ENCODE data around the gene SEPTIN11. TPM values are rescaled to one million over a fixed set of nuclear protein-coding genes. Genes with fewer than 3 reads are reported as not detected.

Gene SEPTIN11
- total RNA-seq, 1 experiment from 2014 or later = 77.3 TPM

GRCh38 chr4:76939184-76939583 lies 10.4 kb upstream of the SEPTIN11 start:
- H4K91ac ChIP-seq (ENCODE audit: insufficient read length, low read depth, low read length) = no peak overlapping the region

More at GRCh38 chr4:76939184-76939583, 10.4 kb upstream of the SEPTIN11 start:
- Histone ChIP-seq H2AK5ac (ENCODE audit: insufficient read length, low read length) (no peak overlapping the region), H2BK15ac (ENCODE audit: low read depth, low read length) (no peak overlapping the region), H2BK20ac (ENCODE audit: low read depth, low read length, poor library complexity, severe bottlenecking) (no peak overlapping the region), H3K79me1 (ENCODE audit: insufficient read depth, low read depth, low read length, poor library complexity, severe bottlenecking) (no peaks in the 10 kb centered on the region), H3K14ac (ENCODE audit: insufficient read depth, low read length) (no peak overlapping the region), H3T11ph (ENCODE audit: low read length) (no peak overlapping the region), H3K18ac (ENCODE audit: insufficient read length, low read depth, low read length) (no peak overlapping the region), H3K23ac (ENCODE audit: insufficient read length, low read depth, low read length) (no peak overlapping the region), H4K20me1 (ENCODE audit: control insufficient read depth, insufficient read depth, insufficient read length) (no peaks in the 10 kb centered on the region), H2BK12ac (ENCODE audit: insufficient read length, low read depth, low read length) (no peak overlapping the region), H3K56ac (ENCODE audit: insufficient read length, low read depth, low read length) (no peak overlapping the region), H3K79me2 (ENCODE audit: insufficient read depth, low read length) (no peaks in the 10 kb centered on the region), H4K5ac (ENCODE audit: insufficient read length, low read depth, low read length) (no peak overlapping the region), H3K27me3 (ENCODE audit: insufficient read depth, low read length) (no peaks in the 10 kb centered on the region; the same call in 1 of the 2 replicates), H3K4me1 (ENCODE audit: insufficient read depth, low read length) (no peaks in the 10 kb centered on the region), H2BK5ac (ENCODE audit: insufficient read length, low read length) (no peak overlapping the region), H3K4ac (ENCODE audit: low read depth, low read length) (no peak overlapping the region), H2BK120ac (ENCODE audit: low read depth, low read length, poor library complexity, severe bottlenecking) (no peak overlapping the region), H3K4me2 (ENCODE audit: insufficient read depth, insufficient read length, low read length) (no peak overlapping the region), H3K9ac (ENCODE audit: extremely low read depth, insufficient read length, low read length) (no peak overlapping the region), H4K8ac (replicated peaks; ENCODE audit: insufficient read length, low read depth, low read length) (no peak overlapping the region), H3K27ac (ENCODE audit: insufficient read length, low read depth, low read length) (no peak overlapping the region), H3K9me3 (ENCODE audit: control insufficient read depth, low read depth, low read length) (no peaks in the 10 kb centered on the region), H3K23me2 (ENCODE audit: insufficient read length, low read depth, low read length, poor library complexity, severe bottlenecking) (no peaks in the 10 kb centered on the region), H2AFZ (ENCODE audit: low read length) (no peak overlapping the region)
- H3K27me3 Mint-ChIP-seq (ENCODE audit: low read depth) = peaks cover 2% of the 10 kb centered on the region
- WGBS (ENCODE audit: extremely low coverage, insufficient read length, low lambda C conversion rate) = no CpG with 5 or more reads among the region's 2 CpGs
- peaks cover 0 to 11% (median 8%) of the 10 kb centered on the region in 3 experiments; a peak in 4 of 7 replicates for H3K36me3 Mint-ChIP-seq (ENCODE audit: insufficient read depth in 1 of 3, low read depth in 3 of 3)
- TF ChIP-seq CTCF (conservative IDR thresholded peaks at IDR 0.05) = no peak
- no peak overlapping the region for H3K4me3 Mint-ChIP-seq
- no peaks in the 10 kb centered on the region for H3K4me1 Mint-ChIP-seq
- H3K9me3 Mint-ChIP-seq = peaks cover 0 to 5% of the 10 kb centered on the region in 2 experiments; a peak in 3 of 5 replicates
- H3K27ac Mint-ChIP-seq = no peak overlapping the region
- no peak for DNase-seq

Measured in H9 (cell line).